Peyer's patch (tissue), 4 donors: Measurements from ENCODE around the gene TRRAP.

ENCODE experiments used
- CTCF ChIP-seq, 6 experiments: fragments of 450-650 bp in 4 of 6; fragments of 200-600 bp in 2 of 6; sonication (generic) in 1 of 6; IDR thresholded peaks; one replicate each; pipeline ENCODE4 v1.5.1; 2017 to 2019; ENCODE audit warnings: antibody characterized with exemption in 6 of 6, mild to moderate bottlenecking in 3 of 6, moderate library complexity in 1 of 6
- POLR2A ChIP-seq, 2 donors: fragments of 450-650 bp; IDR thresholded peaks; one replicate each; pipeline ENCODE4 v1.5.1; 2017; ENCODE audit warnings: antibody characterized with exemption in 2 of 2, mild to moderate bottlenecking in 2 of 2, moderate library complexity in 2 of 2

GRCh38 chr7:98995523-98996149 is 117.3 kb downstream of the TRRAP start:
- no peak for TF ChIP-seq CTCF (IDR thresholded peaks at IDR 0.05)
- TF ChIP-seq POLR2A (IDR thresholded peaks at IDR 0.05) = no peak
